MM.1S (cell line): ENCODE measurements around the gene TNIP1.

Experiments
- EZH2 ChIP-seq: fragments of 300-600 bp; sonication (generic); optimal IDR thresholded peaks from 2 replicates; pipeline ENCODE3; 2017; ENCODE audit warnings: low read depth, mild to moderate bottlenecking, antibody characterized with exemption, low read length, mixed read lengths
- EZH2phosphoT487 ChIP-seq: fragments of 300-600 bp; sonication (generic); IDR thresholded peaks from 2 replicates; pipeline ENCODE4 v1.6.1; 2018; ENCODE audit warnings: antibody characterized with exemption, low read length
- TF ChIP-seq, protein P1 (sequence below): fragments of 300-600 bp; sonication (generic); IDR thresholded peaks from 2 replicates; pipeline ENCODE4 v1.5.1; 2016; ENCODE audit warnings: antibody characterized with exemption, low read length, mixed read lengths

DNA sequence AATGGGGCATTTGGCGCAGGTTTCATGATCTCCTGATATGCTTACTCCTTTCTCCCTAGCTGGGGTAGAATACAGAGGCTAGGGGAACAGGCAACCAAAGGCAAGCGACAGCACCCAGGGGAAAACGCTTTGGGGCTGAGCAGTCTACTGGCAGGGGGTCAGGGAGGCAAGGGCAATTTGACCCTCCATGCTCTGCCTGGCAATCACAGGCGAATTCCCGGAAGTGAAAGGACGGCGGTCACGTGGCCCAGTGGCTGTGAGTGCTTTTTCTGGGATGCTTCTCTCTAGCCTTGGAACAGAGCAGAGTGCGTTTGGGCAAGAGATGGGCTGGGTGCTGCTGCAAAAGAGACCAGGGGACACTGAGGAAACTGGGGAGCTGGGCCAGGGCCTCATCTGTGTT, 54.7 kb downstream of the TNIP1 start:
- TF ChIP-seq, protein P1, sequence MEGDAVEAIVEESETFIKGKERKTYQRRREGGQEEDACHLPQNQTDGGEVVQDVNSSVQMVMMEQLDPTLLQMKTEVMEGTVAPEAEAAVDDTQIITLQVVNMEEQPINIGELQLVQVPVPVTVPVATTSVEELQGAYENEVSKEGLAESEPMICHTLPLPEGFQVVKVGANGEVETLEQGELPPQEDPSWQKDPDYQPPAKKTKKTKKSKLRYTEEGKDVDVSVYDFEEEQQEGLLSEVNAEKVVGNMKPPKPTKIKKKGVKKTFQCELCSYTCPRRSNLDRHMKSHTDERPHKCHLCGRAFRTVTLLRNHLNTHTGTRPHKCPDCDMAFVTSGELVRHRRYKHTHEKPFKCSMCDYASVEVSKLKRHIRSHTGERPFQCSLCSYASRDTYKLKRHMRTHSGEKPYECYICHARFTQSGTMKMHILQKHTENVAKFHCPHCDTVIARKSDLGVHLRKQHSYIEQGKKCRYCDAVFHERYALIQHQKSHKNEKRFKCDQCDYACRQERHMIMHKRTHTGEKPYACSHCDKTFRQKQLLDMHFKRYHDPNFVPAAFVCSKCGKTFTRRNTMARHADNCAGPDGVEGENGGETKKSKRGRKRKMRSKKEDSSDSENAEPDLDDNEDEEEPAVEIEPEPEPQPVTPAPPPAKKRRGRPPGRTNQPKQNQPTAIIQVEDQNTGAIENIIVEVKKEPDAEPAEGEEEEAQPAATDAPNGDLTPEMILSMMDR, result no peak
- TF ChIP-seq EZH2phosphoT487 (no peak), EZH2 (no peak)
